ENCODE results near the gene ZNF714.

ZNF714 gene

GRCh38 chr19:21143428-21143827, 61.4 kb downstream of the ZNF714 start:
- H3K27me3 Mint-ChIP-seq (ENCODE audit: low read depth, poor library complexity): peaks cover 4% of the 10 kb centered on the region
- TF ChIP-seq CTCF (IDR thresholded peaks at IDR 0.05): no peak

GRCh38 chr19:21143854-21144253, 61.9 kb downstream of the ZNF714 start:
- H3K4me1 Mint-ChIP-seq: peaks cover 20% of the 10 kb centered on the region
- no peak for DNase-seq
- no peak for TF ChIP-seq CTCF (IDR thresholded peaks at IDR 0.05)
- H3K4me3 Mint-ChIP-seq: peak overlapping the region; percentile 99
- peaks cover 4% of the 10 kb centered on the region for H3K27me3 Mint-ChIP-seq (ENCODE audit: low read depth, poor library complexity)
- peaks cover 73% of the 10 kb centered on the region for H3K9me3 Mint-ChIP-seq
- H3K36me3 Mint-ChIP-seq (ENCODE audit: low read depth): peaks cover 72% of the 10 kb centered on the region
- no peak overlapping the region for H3K27ac Mint-ChIP-seq

More at GRCh38 chr19:21143428-21143827, 61.4 kb downstream of the ZNF714 start:
- H3K4me3 Mint-ChIP-seq: peak overlapping the region; percentile 99
- peaks cover 20% of the 10 kb centered on the region for H3K4me1 Mint-ChIP-seq
- no peak overlapping the region for H3K27ac Mint-ChIP-seq
- H3K36me3 Mint-ChIP-seq (ENCODE audit: low read depth): peaks cover 68% of the 10 kb centered on the region
- DNase-seq: no peak
- H3K9me3 Mint-ChIP-seq: peaks cover 68% of the 10 kb centered on the region

- Mint-ChIP-seq H3K4me1 (peaks cover 16% of the 10 kb centered on the region), H3K36me3 (ENCODE audit: low read depth) (peaks cover 100% of the 10 kb centered on the region), H3K27ac (no peak overlapping the region), H3K9me3 (peaks cover 100% of the 10 kb centered on the region), H3K27me3 (ENCODE audit: low read depth, poor library complexity) (peaks cover 4% of the 10 kb centered on the region), H3K4me3 (no peak overlapping the region)
- TF ChIP-seq CTCF (IDR thresholded peaks at IDR 0.05): no peak
- no peak for DNase-seq
Observed at GRCh38 chr19:21147540-21147939, 65.5 kb downstream of the ZNF714 start.

- no peaks in the 10 kb centered on the region for H3K27me3 Mint-ChIP-seq (ENCODE audit: low read depth, poor library complexity)
- TF ChIP-seq CTCF (IDR thresholded peaks at IDR 0.05): no peak
- H3K9me3 Mint-ChIP-seq: peaks cover 100% of the 10 kb centered on the region
- no peak for DNase-seq
- H3K4me1 Mint-ChIP-seq: peaks cover 6% of the 10 kb centered on the region
- H3K36me3 Mint-ChIP-seq (ENCODE audit: low read depth): peaks cover 100% of the 10 kb centered on the region
- no peak overlapping the region for H3K4me3 Mint-ChIP-seq
- H3K27ac Mint-ChIP-seq: no peak overlapping the region
Observed at GRCh38 chr19:21148681-21149080, 66.7 kb downstream of the ZNF714 start.

GRCh38 chr19:21149877-21150276, 67.9 kb downstream of the ZNF714 start:
- H3K9me3 Mint-ChIP-seq: peaks cover 96% of the 10 kb centered on the region
- peaks cover 100% of the 10 kb centered on the region for H3K36me3 Mint-ChIP-seq (ENCODE audit: low read depth)
- H3K4me1 Mint-ChIP-seq: peaks cover 6% of the 10 kb centered on the region
- H3K27ac Mint-ChIP-seq: peak overlapping the region; percentile 48
- H3K4me3 Mint-ChIP-seq: no peak overlapping the region
- TF ChIP-seq CTCF (IDR thresholded peaks at IDR 0.05): no peak
- no peak for DNase-seq
- no peaks in the 10 kb centered on the region for H3K27me3 Mint-ChIP-seq (ENCODE audit: low read depth, poor library complexity)

- no peak overlapping the region for H3K27ac Mint-ChIP-seq
- peaks cover 94% of the 10 kb centered on the region for H3K9me3 Mint-ChIP-seq
- peaks cover 100% of the 10 kb centered on the region for H3K36me3 Mint-ChIP-seq (ENCODE audit: low read depth)
- no peak for DNase-seq
- peaks cover 6% of the 10 kb centered on the region for H3K4me1 Mint-ChIP-seq
- H3K27me3 Mint-ChIP-seq (ENCODE audit: low read depth, poor library complexity): no peaks in the 10 kb centered on the region
- no peak overlapping the region for H3K4me3 Mint-ChIP-seq
- TF ChIP-seq CTCF (IDR thresholded peaks at IDR 0.05): no peak
Observed at GRCh38 chr19:21151460-21151859, 69.5 kb downstream of the ZNF714 start.

Data from nephron progenitor cell (in vitro differentiated cells).